NB4 (cell line): ENCODE measurements around the gene RAD51B.
"Not testable (repeated sequence)": the region's sequence is repeated elsewhere in the genome, so short reads cannot be mapped to it uniquely, and the experiment has no call there.

ENCODE experiments used
- DNase-seq: peaks from one replicate; pipeline ENCODE4 v3.0.0; 2010; ENCODE audit warnings: low read depth
- H3K4me3 ChIP-seq: one replicate; pipeline ENCODE4 v1.5.1; 2011; ENCODE audit warnings: mild to moderate bottlenecking, low read depth, low read length, moderate library complexity
- MYC ChIP-seq: IDR thresholded peaks from 2 replicates; pipeline ENCODE4 v1.6.1; 2011; ENCODE audit warnings: low read depth, low read length
- POLR2A ChIP-seq: IDR thresholded peaks from 2 replicates; pipeline ENCODE4 v1.6.1; 2011; ENCODE audit warnings: mild to moderate bottlenecking; ENCODE audit not compliant: insufficient read length; ENCODE audit errors: extremely low read depth
- TF ChIP-seq, protein P1 (sequence below): IDR thresholded peaks from one replicate; pipeline ENCODE4 v1.5.1; 2012; ENCODE audit warnings: low read depth, low read length
- TF ChIP-seq, protein P2 (sequence below): IDR thresholded peaks from 2 replicates; pipeline ENCODE4 v1.6.1; 2011; ENCODE audit warnings: low read depth, low read length

Gene RAD51B

DNA sequence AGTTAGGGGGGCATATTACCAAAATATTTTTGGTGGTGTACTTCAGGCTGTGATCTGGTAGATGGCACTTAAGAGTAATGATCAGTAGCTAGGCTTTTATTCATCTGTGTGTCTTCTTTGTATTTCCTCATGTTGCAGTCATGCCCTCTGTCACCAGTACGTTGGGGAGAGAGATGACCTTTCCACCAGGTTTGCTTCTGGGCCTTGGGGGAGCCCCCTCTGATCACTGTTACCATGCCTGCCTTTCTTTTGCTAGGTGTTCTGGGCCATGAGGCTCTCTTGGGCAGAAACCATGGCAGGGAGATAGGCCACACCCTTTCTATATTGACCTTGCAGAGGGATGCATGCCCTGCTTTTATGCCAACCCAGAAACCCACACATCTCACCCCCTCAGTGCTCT is 208.5 kb downstream of the RAD51B start:
- no peak for DNase-seq
- TF ChIP-seq, protein P1, sequence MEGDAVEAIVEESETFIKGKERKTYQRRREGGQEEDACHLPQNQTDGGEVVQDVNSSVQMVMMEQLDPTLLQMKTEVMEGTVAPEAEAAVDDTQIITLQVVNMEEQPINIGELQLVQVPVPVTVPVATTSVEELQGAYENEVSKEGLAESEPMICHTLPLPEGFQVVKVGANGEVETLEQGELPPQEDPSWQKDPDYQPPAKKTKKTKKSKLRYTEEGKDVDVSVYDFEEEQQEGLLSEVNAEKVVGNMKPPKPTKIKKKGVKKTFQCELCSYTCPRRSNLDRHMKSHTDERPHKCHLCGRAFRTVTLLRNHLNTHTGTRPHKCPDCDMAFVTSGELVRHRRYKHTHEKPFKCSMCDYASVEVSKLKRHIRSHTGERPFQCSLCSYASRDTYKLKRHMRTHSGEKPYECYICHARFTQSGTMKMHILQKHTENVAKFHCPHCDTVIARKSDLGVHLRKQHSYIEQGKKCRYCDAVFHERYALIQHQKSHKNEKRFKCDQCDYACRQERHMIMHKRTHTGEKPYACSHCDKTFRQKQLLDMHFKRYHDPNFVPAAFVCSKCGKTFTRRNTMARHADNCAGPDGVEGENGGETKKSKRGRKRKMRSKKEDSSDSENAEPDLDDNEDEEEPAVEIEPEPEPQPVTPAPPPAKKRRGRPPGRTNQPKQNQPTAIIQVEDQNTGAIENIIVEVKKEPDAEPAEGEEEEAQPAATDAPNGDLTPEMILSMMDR = no peak
- TF ChIP-seq, protein P2, sequence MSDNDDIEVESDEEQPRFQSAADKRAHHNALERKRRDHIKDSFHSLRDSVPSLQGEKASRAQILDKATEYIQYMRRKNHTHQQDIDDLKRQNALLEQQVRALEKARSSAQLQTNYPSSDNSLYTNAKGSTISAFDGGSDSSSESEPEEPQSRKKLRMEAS = no peak
- no peak for TF ChIP-seq POLR2A
- TF ChIP-seq MYC = no peak
- H3K4me3 ChIP-seq = no peak overlapping the region

DNA sequence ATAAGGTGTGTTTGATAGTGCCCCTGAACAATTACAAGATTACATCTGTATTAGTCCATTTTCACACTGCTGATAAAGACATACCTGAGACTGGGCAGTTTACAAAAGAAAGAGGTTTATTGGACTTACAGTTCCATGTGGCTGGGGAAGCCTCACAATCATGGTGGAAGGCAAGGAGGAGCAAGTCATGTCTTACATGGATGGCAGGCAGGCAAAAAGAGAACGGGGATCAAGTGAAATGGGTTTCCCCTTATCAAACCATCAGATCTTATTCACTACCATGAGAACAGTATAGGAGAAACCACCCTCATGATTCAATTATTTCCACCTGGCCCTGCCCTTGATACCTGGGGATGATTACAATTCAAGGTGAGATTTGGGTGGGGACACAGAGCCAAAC is 211.4 kb downstream of the RAD51B start:
- not testable (repeated sequence) for H3K4me3 ChIP-seq, DNase-seq

DNA sequence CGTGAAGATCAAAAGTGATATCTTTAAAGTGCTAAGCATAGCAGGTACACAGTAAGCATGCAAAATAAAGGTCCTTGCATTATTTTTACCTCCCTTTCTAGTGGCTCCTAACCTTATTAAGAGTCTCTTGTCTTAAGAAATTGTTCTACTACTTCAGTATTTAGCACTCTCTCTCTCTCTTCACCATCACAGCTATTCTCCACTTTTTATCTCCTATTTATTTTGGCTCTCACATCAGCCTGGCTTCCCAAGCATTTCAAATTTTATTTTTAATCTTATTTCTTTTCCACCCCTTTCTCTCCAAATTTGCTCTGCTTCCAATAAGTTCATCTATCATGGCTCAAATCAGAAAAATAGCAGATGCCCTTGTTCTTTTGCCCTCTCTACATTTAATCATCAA is 212.6 kb downstream of the RAD51B start:
- TF ChIP-seq MYC = no peak
- TF ChIP-seq, protein P2 = no peak
- no peak for DNase-seq
- H3K4me3 ChIP-seq = no peak overlapping the region

DNA sequence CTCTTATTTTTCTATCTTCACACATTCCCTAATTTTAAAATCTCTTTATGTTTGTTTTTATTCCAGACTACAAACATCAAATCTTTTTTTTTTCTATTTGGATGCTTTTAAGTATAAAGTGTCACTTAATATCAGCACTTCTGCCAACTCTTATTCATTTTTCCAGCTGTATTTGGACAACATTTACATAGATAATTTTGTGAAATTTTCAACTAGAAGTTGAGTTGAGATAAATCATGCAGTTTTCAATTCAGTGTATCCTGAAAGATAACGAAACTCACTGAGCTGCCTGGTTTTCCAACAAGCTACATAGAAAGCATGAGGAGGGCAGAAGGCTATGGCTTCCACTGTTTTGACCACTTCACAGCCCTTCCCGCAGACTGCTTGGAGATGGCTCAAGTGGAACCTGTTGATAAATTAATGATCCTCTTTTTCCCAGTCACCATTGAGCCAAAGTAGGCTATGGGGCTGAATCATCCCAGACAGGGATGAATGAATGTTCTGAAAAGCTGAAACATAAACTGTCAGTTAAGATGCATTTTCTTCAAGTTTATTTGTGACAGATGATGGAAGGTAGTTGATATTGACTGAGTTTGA is 213.9 kb downstream of the RAD51B start:
- TF ChIP-seq, protein P2 = no peak
- TF ChIP-seq POLR2A = no peak
- TF ChIP-seq, protein P1 = no peak
- no peak for DNase-seq
- no peak overlapping the region for H3K4me3 ChIP-seq

DNA sequence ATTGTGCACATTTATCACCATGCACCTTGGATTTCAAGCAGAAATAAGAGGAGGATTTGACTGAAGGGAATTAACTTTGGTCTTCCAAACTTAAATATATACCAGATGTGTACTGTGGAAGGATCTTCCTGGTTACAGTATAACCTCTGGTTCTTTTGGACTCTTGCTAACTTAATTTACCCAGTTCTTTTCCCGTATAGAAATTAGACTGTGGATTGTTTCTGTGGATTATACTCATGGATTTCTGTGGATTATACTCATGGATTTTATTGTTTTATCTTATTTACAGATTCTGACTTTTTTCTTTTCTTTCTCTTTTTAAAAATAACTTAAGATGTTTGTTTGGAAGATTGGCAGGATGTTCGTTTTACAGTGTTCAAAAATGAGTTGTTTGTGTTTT is 215.3 kb downstream of the RAD51B start:
- DNase-seq = no peak
- no peak overlapping the region for H3K4me3 ChIP-seq
- TF ChIP-seq, protein P1 = no peak
- TF ChIP-seq MYC (no peak), POLR2A (no peak)
- TF ChIP-seq, protein P2 = no peak

DNA sequence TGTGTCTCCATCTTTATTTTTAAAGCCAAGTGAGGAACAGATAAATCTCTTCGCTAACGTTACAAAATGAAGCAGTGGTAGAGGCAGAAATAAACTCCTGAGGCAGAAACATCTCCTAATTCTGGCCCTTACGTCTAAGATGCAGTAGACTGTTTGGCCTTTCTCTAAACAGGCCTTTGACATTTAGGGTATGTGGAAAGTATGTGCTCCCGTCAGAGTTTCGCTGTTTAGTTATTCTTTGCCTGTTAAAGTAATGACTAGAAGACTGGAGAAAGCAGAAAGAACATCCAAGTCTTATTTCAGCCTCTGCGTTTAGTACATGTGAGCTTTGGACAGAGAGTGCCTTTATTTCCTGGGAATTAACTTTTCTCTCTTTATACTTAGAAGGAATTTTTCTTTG is 216.6 kb downstream of the RAD51B start:
- TF ChIP-seq, protein P2 = no peak
- TF ChIP-seq, protein P1 = no peak
- TF ChIP-seq POLR2A = no peak
- TF ChIP-seq MYC = no peak
- DNase-seq = no peak
- no peak overlapping the region for H3K4me3 ChIP-seq

DNA sequence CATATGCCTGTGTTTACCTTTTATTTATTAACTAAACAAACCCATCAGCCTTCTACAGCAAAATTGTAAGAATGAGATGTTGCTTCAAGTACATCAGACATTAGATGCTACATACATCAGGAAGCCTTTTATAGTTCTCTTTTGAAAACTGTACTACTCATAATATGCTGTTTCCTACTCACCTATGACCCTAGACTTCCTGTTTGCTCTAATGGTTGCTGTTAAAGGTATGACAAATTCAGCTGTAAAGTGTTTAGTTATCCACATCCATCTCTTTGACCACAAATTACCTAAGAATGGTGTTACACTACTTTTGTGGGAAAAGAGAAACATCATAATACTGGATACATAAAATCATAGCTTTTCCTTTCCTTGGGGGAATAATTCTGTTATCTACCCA is 220.0 kb downstream of the RAD51B start:
- TF ChIP-seq, protein P2 = no peak
- no peak for TF ChIP-seq MYC
- no peak for TF ChIP-seq POLR2A
- TF ChIP-seq, protein P1 = no peak
- DNase-seq = no peak

More for the DNA sequence above, 220.0 kb downstream of the RAD51B start:
- no peak overlapping the region for H3K4me3 ChIP-seq
